Measurements from ENCODE around the gene RPUSD1. TPM values are rescaled to one million over a fixed set of nuclear protein-coding genes. Genes with fewer than 3 reads are reported as not detected.

The RPUSD1 gene
- total RNA-seq, 2 donors from 2014 or later = 24.1 to 34.4 TPM

DNA sequence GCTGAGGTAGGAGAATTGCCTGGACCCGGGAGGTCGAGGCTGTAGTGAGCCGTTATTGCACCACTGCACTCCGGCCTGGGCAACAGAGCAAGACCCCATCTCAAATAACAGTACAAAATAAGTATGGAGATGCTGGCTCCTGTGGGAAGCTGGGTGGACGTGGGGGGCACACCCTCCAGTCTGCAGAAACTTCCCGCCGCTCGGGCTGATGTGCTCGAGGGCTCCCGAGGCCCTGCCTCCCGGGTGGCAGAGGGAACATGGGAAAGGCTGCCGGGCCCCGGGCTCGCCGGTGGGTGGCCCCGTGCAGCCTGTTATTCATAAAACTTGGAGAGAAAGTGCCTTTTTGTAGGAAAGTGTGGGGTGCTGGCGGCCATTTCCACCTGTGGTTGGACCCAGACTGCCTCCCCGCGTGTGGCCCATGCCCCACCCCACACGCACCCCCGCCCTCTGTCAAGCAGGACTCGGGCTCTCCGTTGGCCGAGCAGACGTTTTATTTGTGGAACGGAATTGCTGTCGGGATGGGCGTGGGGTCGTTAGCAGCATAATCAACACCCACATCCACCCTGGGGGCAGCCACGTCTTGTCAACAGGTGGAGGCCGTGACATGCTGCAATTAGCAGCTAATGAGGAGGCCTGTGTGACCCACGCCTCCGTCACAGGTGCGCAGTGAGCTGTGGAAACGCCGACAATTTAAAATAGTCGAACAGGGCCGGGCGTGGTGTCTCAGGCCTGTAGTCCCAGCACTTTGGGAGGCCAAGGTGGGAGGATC, 40.0 kb downstream of the RPUSD1 start:
- TF ChIP-seq, protein P1, sequence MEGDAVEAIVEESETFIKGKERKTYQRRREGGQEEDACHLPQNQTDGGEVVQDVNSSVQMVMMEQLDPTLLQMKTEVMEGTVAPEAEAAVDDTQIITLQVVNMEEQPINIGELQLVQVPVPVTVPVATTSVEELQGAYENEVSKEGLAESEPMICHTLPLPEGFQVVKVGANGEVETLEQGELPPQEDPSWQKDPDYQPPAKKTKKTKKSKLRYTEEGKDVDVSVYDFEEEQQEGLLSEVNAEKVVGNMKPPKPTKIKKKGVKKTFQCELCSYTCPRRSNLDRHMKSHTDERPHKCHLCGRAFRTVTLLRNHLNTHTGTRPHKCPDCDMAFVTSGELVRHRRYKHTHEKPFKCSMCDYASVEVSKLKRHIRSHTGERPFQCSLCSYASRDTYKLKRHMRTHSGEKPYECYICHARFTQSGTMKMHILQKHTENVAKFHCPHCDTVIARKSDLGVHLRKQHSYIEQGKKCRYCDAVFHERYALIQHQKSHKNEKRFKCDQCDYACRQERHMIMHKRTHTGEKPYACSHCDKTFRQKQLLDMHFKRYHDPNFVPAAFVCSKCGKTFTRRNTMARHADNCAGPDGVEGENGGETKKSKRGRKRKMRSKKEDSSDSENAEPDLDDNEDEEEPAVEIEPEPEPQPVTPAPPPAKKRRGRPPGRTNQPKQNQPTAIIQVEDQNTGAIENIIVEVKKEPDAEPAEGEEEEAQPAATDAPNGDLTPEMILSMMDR (conservative IDR thresholded peaks at IDR 0.05) = no peak
- peaks cover 11% of the 10 kb centered on the region for H3K27me3 Mint-ChIP-seq (ENCODE audit: insufficient read depth)
- Histone ChIP-seq H3K9ac (ENCODE audit: extremely low read depth, low read length, poor library complexity, severe bottlenecking) (no peak overlapping the region), H3K36me3 (ENCODE audit: control insufficient read depth, insufficient read depth, low read length) (no peaks in the 10 kb centered on the region), H3K4me3 (ENCODE audit: low read length) (no peak overlapping the region), H3K9me3 (ENCODE audit: control insufficient read depth, low read length) (no peaks in the 10 kb centered on the region), H3K27ac (ENCODE audit: low read depth, low read length) (no peak overlapping the region), H3K4me1 (ENCODE audit: control insufficient read depth, insufficient read depth, low read length) (no peaks in the 10 kb centered on the region), H3K27me3 (ENCODE audit: control insufficient read depth, insufficient read depth, low read length, poor library complexity, severe bottlenecking) (no peaks in the 10 kb centered on the region)
- no peaks in the 10 kb centered on the region for H3K36me3 Mint-ChIP-seq (ENCODE audit: low read depth)
- peaks cover 13% of the 10 kb centered on the region for H3K4me1 Mint-ChIP-seq
- 91 to 92% methylated on average over 27 to 39 of the region's 39 CpGs for WGBS, 2 experiments (ENCODE audit: insufficient coverage in 1 of 2, insufficient read length in 1 of 2)
- no peak overlapping the region for H3K27ac Mint-ChIP-seq
- no peak overlapping the region for H3K4me3 Mint-ChIP-seq
- no peaks in the 10 kb centered on the region for H3K9me3 Mint-ChIP-seq
- DNase-seq = no peak

DNA sequence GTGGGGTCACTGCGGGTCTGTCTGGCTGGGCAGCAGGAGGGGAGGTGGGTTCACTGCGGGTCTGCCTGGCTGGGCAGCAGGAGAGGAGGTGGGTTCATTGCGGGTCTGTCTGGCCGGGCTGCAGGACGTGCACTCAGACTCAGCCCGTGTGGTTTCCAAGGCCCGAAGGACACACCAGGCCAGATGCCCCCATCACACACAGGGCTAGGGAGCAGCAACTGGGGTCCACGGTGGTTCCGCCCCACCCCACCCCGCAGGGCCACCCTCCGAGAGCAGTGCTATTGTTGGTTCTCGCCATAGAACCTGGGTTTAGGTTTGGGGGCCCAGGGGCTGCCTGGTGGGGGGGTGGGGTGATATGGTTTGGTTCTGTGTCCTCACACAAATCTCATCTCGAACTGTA, 41.5 kb downstream of the RPUSD1 start:
- H3K27me3 ChIP-seq (ENCODE audit: control insufficient read depth, insufficient read depth, low read length, poor library complexity, severe bottlenecking) = no peaks in the 10 kb centered on the region
- H3K4me1 Mint-ChIP-seq = peaks cover 5% of the 10 kb centered on the region
- H3K9me3 ChIP-seq (ENCODE audit: control insufficient read depth, low read length) = no peaks in the 10 kb centered on the region
- no peaks in the 10 kb centered on the region for H3K36me3 Mint-ChIP-seq (ENCODE audit: low read depth)
- no peak overlapping the region for H3K4me3 Mint-ChIP-seq
- no peaks in the 10 kb centered on the region for H3K4me1 ChIP-seq (ENCODE audit: control insufficient read depth, insufficient read depth, low read length)
- DNase-seq = no peak
- H3K9me3 Mint-ChIP-seq = no peaks in the 10 kb centered on the region
- H3K27me3 Mint-ChIP-seq (ENCODE audit: insufficient read depth) = peaks cover 3% of the 10 kb centered on the region
- H3K36me3 ChIP-seq (ENCODE audit: control insufficient read depth, insufficient read depth, low read length) = no peaks in the 10 kb centered on the region
- TF ChIP-seq, protein P1 (conservative IDR thresholded peaks at IDR 0.05) = no peak
- H3K4me3 ChIP-seq (ENCODE audit: low read length) = no peak overlapping the region
- H3K27ac Mint-ChIP-seq = no peak overlapping the region
- no peak overlapping the region for H3K27ac ChIP-seq (ENCODE audit: low read depth, low read length)
- 92% methylated on average over 13 of the region's 13 CpGs; no CpG with 5 or more reads in 1 of the 2 experiments for WGBS, 2 experiments (ENCODE audit: insufficient coverage in 1 of 2, insufficient read length in 1 of 2)
- H3K9ac ChIP-seq (ENCODE audit: extremely low read depth, low read length, poor library complexity, severe bottlenecking) = no peak overlapping the region

DNA sequence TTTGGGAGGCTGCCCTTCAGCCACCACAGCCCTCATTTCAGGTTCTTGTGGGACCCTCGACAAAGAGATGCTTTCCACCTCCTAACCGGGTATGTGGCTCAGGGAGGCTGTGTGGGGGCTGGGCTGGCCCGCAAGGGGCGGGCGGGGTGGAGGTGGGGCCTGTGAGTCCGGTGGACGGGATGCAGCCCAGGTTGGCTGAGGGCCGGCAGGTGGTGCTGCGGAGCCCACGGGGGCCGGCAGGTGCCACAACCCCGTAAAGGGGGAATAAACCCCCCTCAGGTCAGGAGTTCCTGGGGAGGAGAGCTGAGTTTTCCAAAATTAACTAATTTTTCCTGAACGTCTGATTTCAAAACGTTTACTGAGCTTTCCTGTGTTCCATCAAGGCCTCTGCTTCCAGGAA, 42.4 kb downstream of the RPUSD1 start:
- 8 to 14% methylated on average over 4 to 14 of the region's 14 CpGs for WGBS, 2 experiments (ENCODE audit: insufficient coverage in 1 of 2, insufficient read length in 1 of 2)
- H3K27me3 Mint-ChIP-seq (ENCODE audit: insufficient read depth) = no peaks in the 10 kb centered on the region
- Histone ChIP-seq H3K9ac (ENCODE audit: extremely low read depth, low read length, poor library complexity, severe bottlenecking) (no peak overlapping the region), H3K4me3 (ENCODE audit: low read length) (no peak overlapping the region), H3K36me3 (ENCODE audit: control insufficient read depth, insufficient read depth, low read length) (no peaks in the 10 kb centered on the region), H3K4me1 (ENCODE audit: control insufficient read depth, insufficient read depth, low read length) (no peaks in the 10 kb centered on the region), H3K9me3 (ENCODE audit: control insufficient read depth, low read length) (no peaks in the 10 kb centered on the region), H3K27me3 (ENCODE audit: control insufficient read depth, insufficient read depth, low read length, poor library complexity, severe bottlenecking) (no peaks in the 10 kb centered on the region), H3K27ac (ENCODE audit: low read depth, low read length) (no peak overlapping the region)
- no peaks in the 10 kb centered on the region for H3K4me1 Mint-ChIP-seq
- no peaks in the 10 kb centered on the region for H3K36me3 Mint-ChIP-seq (ENCODE audit: low read depth)
- DNase-seq = peak; percentile 92
- TF ChIP-seq, protein P1 (conservative IDR thresholded peaks at IDR 0.05) = peak; percentile 89
- H3K9me3 Mint-ChIP-seq = no peaks in the 10 kb centered on the region
- no peak overlapping the region for H3K27ac Mint-ChIP-seq
- no peak overlapping the region for H3K4me3 Mint-ChIP-seq

Data from endodermal cell (in vitro differentiated cells).